Activated CD8-positive, alpha-beta memory T cell treated with anti-CD3 and anti-CD28 coated beads, Interleukin-2, amount 10 ng/mL, durations not matched to agents 7 days and 5 days (primary cell): Measurements from ENCODE around the gene PRSS38. TPM values are rescaled to one million over a fixed set of nuclear protein-coding genes. Genes with fewer than 3 reads are reported as not detected.
A peak's percentile ranks its signal among the peaks of the same experiment; 100 is the strongest.

ENCODE experiments used
- ATAC-seq: fragments of 150-1000 bp; cut with Tn5 transposase; one replicate; pipeline ENCODE4 v1.10.0; 2021; ENCODE audit warnings: moderate library complexity
- CTCF ChIA-PET: fragments of 350-600 bp; sonication (Branson Sonifier 250); formaldehyde crosslinking; loops from one replicate; lab custom pipeline; 2021; ENCODE audit warnings: antibody characterized with exemption; lab: Charles Lee
- DNase-seq: peaks from one replicate; pipeline ENCODE4 v3.0.0-alpha.2; 2020
- H3K27ac Mint-ChIP-seq: one replicate; pipeline ENCODE4 v1.8.0; 2021; ENCODE audit warnings: mild to moderate bottlenecking, mixed read lengths
- H3K27me3 Mint-ChIP-seq: one replicate; pipeline ENCODE4 v1.8.0; 2021; ENCODE audit warnings: mixed read lengths
- H3K36me3 Mint-ChIP-seq: one replicate; pipeline ENCODE4 v1.8.0; 2021; ENCODE audit warnings: mild to moderate bottlenecking, mixed read lengths
- H3K4me1 Mint-ChIP-seq: one replicate; pipeline ENCODE4 v1.8.0; 2021; ENCODE audit warnings: mixed read lengths
- H3K4me3 Mint-ChIP-seq: one replicate; pipeline ENCODE4 v1.8.0; 2021; ENCODE audit warnings: mild to moderate bottlenecking, moderate library complexity, mixed read lengths
- H3K9me3 Mint-ChIP-seq: one replicate; pipeline ENCODE4 v1.8.0; 2022; ENCODE audit warnings: low read depth, mixed read lengths
- total RNA-seq, 2 experiments: library from RNA; stranded (reverse); gene quantifications; one replicate each; pipeline ENCODE4 v1.2.3, GENCODE V29; 2021

Gene PRSS38
- total RNA-seq: not detected

GRCh38 chr1:227815468-227816409 lies at the start of gene PRSS38:
Gene PRSS38, plus strand, starts transcription at chr1:227815675. Its CDS starts 42 bp downstream, at chr1:227815717.
- Mint-ChIP-seq H3K4me3 (no peak within 1 kb of the TSS), H3K27me3 (peaks cover 7% of the 10 kb centered on the region), H3K27ac (no peak within 1 kb of the TSS), H3K36me3 (no peaks in the 10 kb centered on the region), H3K4me1 (peaks cover 12% of the 10 kb centered on the region), H3K9me3 (peaks cover 17% of the 10 kb centered on the region)
- no peak for DNase-seq
- ATAC-seq: no peak
- CTCF ChIA-PET: no interaction called here

- CTCF ChIA-PET: interaction anchor here (0.7 to 5.2 kb wide), 14 partner anchors 8 to 233 kb away, joined by 3 to 59 read pairs (median 5); partner anchors contain the start of gene WNT9A
- DNase-seq (peak; percentile 97), ATAC-seq (peak; percentile 73)
- peaks cover 47% of the 10 kb centered on the region for H3K36me3 Mint-ChIP-seq
- no peaks in the 10 kb centered on the region for H3K9me3 Mint-ChIP-seq
- H3K4me3 Mint-ChIP-seq: peak overlapping the region; percentile 30
- peaks cover 80% of the 10 kb centered on the region for H3K4me1 Mint-ChIP-seq
- H3K27me3 Mint-ChIP-seq: no peaks in the 10 kb centered on the region
- H3K27ac Mint-ChIP-seq: peak overlapping the region; percentile 89
Observed at GRCh38 chr1:227766015-227766634, 49.4 kb upstream of the PRSS38 start.

- DNase-seq (no peak), ATAC-seq (peak; percentile 14)
- Mint-ChIP-seq H3K27ac (peak overlapping the region; percentile 89), H3K4me3 (peak overlapping the region; percentile 44), H3K4me1 (peaks cover 73% of the 10 kb centered on the region), H3K36me3 (peaks cover 43% of the 10 kb centered on the region), H3K27me3 (no peaks in the 10 kb centered on the region), H3K9me3 (no peaks in the 10 kb centered on the region)
- CTCF ChIA-PET: interaction anchor here (0.7 to 5.2 kb wide), 13 partner anchors 8 to 233 kb away, joined by 3 to 59 read pairs (median 5); partner anchors contain the start of gene WNT9A
Observed at GRCh38 chr1:227766653-227767277, 48.7 kb upstream of the PRSS38 start.

- DNase-seq: no peak
- Mint-ChIP-seq H3K27ac (peak overlapping the region; percentile 89), H3K36me3 (peaks cover 48% of the 10 kb centered on the region), H3K9me3 (no peaks in the 10 kb centered on the region), H3K4me1 (peaks cover 72% of the 10 kb centered on the region), H3K27me3 (no peaks in the 10 kb centered on the region), H3K4me3 (peak overlapping the region; percentile 44)
- CTCF ChIA-PET: interaction anchor here (2.2 to 3.9 kb wide), 2 partner anchors 20 to 23 kb away, joined by 5 to 18 read pairs; no protein-coding TSS in a partner anchor
- ATAC-seq: no peak
Observed at GRCh38 chr1:227767401-227768124, 47.9 kb upstream of the PRSS38 start.

- CTCF ChIA-PET: no interaction called here
Observed at GRCh38 chr1:227768125-227768439, 47.4 kb upstream of the PRSS38 start.

GRCh38 chr1:227768640-227769039 lies 46.8 kb upstream of the PRSS38 start:
- Mint-ChIP-seq H3K27me3 (no peaks in the 10 kb centered on the region), H3K27ac (no peak overlapping the region), H3K4me3 (no peak overlapping the region), H3K9me3 (no peaks in the 10 kb centered on the region), H3K36me3 (peaks cover 52% of the 10 kb centered on the region), H3K4me1 (peaks cover 70% of the 10 kb centered on the region)
- CTCF ChIA-PET: no interaction called here
- no peak for ATAC-seq
- DNase-seq: no peak

More at GRCh38 chr1:227768125-227768439, 47.4 kb upstream of the PRSS38 start:
- no peaks in the 10 kb centered on the region for H3K27me3 Mint-ChIP-seq
- peaks cover 70% of the 10 kb centered on the region for H3K4me1 Mint-ChIP-seq
- H3K36me3 Mint-ChIP-seq: peaks cover 51% of the 10 kb centered on the region
- no peak overlapping the region for H3K4me3 Mint-ChIP-seq
- no peaks in the 10 kb centered on the region for H3K9me3 Mint-ChIP-seq
- no peak for ATAC-seq
- no peak for DNase-seq
- no peak overlapping the region for H3K27ac Mint-ChIP-seq

- Mint-ChIP-seq H3K9me3 (no peaks in the 10 kb centered on the region), H3K4me3 (no peak overlapping the region), H3K27ac (no peak overlapping the region), H3K36me3 (peaks cover 53% of the 10 kb centered on the region), H3K4me1 (peaks cover 70% of the 10 kb centered on the region), H3K27me3 (no peaks in the 10 kb centered on the region)
- DNase-seq (no peak), ATAC-seq (no peak)
- CTCF ChIA-PET: no interaction called here
Observed at GRCh38 chr1:227769047-227769935, 46.2 kb upstream of the PRSS38 start.

- ATAC-seq (no peak), DNase-seq (no peak)
- CTCF ChIA-PET: no interaction called here
- Mint-ChIP-seq H3K9me3 (no peaks in the 10 kb centered on the region), H3K27me3 (no peaks in the 10 kb centered on the region), H3K4me3 (no peak overlapping the region), H3K4me1 (peaks cover 70% of the 10 kb centered on the region), H3K27ac (no peak overlapping the region), H3K36me3 (peaks cover 54% of the 10 kb centered on the region)
Observed at GRCh38 chr1:227769936-227770494, 45.5 kb upstream of the PRSS38 start.

- H3K36me3 Mint-ChIP-seq: peaks cover 52% of the 10 kb centered on the region
- no peak overlapping the region for H3K27ac Mint-ChIP-seq
- CTCF ChIA-PET: no interaction called here
- H3K4me3 Mint-ChIP-seq: no peak overlapping the region
- H3K27me3 Mint-ChIP-seq: no peaks in the 10 kb centered on the region
- H3K9me3 Mint-ChIP-seq: no peaks in the 10 kb centered on the region
- ATAC-seq (no peak), DNase-seq (no peak)
- peaks cover 68% of the 10 kb centered on the region for H3K4me1 Mint-ChIP-seq
Observed at GRCh38 chr1:227770812-227771211, 44.7 kb upstream of the PRSS38 start.

- no peak overlapping the region for H3K27ac Mint-ChIP-seq
- H3K9me3 Mint-ChIP-seq: no peaks in the 10 kb centered on the region
- H3K4me1 Mint-ChIP-seq: peaks cover 68% of the 10 kb centered on the region
- H3K27me3 Mint-ChIP-seq: no peaks in the 10 kb centered on the region
- no peak for ATAC-seq
- H3K4me3 Mint-ChIP-seq: no peak overlapping the region
- CTCF ChIA-PET: no interaction called here
- DNase-seq: no peak
- H3K36me3 Mint-ChIP-seq: peaks cover 54% of the 10 kb centered on the region
Observed at GRCh38 chr1:227771326-227771725, 44.1 kb upstream of the PRSS38 start.

GRCh38 chr1:227771771-227772170 lies 43.7 kb upstream of the PRSS38 start:
- Mint-ChIP-seq H3K36me3 (peaks cover 55% of the 10 kb centered on the region), H3K4me3 (no peak overlapping the region)
- ATAC-seq: no peak

GRCh38 chr1:227773558-227773957 lies 41.9 kb upstream of the PRSS38 start:
- CTCF ChIA-PET: interaction anchor here (0.8 to 5.0 kb wide), 5 partner anchors 9 to 180 kb away, joined by 3 to 59 read pairs (median 5); no protein-coding TSS in a partner anchor
- no peaks in the 10 kb centered on the region for H3K9me3 Mint-ChIP-seq
- peak; percentile 6 for ATAC-seq
- peaks cover 38% of the 10 kb centered on the region for H3K36me3 Mint-ChIP-seq
- DNase-seq: no peak
- peak overlapping the region; percentile 79 for H3K27ac Mint-ChIP-seq
- H3K27me3 Mint-ChIP-seq: no peaks in the 10 kb centered on the region
- H3K4me3 Mint-ChIP-seq: no peak overlapping the region
- H3K4me1 Mint-ChIP-seq: peaks cover 52% of the 10 kb centered on the region

More at GRCh38 chr1:227771771-227772170, 43.7 kb upstream of the PRSS38 start:
- DNase-seq: no peak
- H3K27me3 Mint-ChIP-seq: no peaks in the 10 kb centered on the region
- H3K4me1 Mint-ChIP-seq: peaks cover 68% of the 10 kb centered on the region
- CTCF ChIA-PET: interaction anchor here (1.0 to 5.0 kb wide), 2 partner anchors 7 to 16 kb away, joined by 3 to 59 read pairs; no protein-coding TSS in a partner anchor
- H3K9me3 Mint-ChIP-seq: no peaks in the 10 kb centered on the region
- no peak overlapping the region for H3K27ac Mint-ChIP-seq
